ENCODE measurements around the gene RPS8. TPM values are rescaled to one million over a fixed set of nuclear protein-coding genes. Genes with fewer than 3 reads are reported as not detected.
A peak's percentile ranks its signal among the peaks of the same experiment; 100 is the strongest.

RPS8 gene
- total and polyA plus RNA-seq, 8 donors = 843 to 1,938 (median 1,366) TPM

DNA sequence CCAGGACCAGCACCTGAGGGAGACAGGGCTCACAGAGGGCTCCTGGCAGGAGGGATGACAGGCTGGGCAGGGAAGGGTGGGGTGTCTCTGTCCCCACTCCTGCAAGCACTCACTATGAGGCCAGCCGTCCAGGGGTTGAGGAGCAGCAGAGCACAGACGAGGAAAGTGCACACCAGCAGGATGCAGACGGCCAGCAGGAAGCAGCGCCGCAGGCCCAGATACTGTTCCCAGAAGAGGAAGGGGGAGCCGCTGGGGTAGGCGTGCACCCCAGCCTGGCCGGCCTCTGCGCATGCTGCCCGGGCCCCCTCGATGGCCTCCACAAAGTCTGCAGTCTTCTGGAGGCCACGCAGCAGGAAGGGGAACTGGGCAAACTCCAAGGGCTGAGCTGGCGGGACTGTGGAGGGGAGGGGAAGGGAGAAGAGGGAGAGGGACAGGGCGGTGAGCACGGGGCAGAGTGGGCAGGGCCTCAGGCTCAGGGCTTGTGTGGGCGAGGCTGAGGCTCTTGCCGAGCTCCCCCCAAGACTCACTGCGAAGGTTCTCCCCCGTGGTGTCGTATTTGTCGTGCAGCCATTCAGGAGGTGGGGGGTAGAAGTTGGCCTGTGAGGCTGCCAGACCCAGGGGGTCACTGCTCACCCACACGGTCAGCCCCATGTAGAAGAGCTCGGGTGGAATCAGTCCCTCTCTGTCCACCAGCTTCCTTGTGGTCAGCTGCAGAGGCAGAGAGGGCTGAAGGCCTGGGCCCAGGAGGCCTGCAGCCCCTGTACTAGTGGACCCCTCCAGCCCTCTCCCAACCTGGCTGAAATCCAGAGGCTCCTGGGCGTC is 51.2 kb downstream of the RPS8 start:
- no peak for FAIRE-seq

DNA sequence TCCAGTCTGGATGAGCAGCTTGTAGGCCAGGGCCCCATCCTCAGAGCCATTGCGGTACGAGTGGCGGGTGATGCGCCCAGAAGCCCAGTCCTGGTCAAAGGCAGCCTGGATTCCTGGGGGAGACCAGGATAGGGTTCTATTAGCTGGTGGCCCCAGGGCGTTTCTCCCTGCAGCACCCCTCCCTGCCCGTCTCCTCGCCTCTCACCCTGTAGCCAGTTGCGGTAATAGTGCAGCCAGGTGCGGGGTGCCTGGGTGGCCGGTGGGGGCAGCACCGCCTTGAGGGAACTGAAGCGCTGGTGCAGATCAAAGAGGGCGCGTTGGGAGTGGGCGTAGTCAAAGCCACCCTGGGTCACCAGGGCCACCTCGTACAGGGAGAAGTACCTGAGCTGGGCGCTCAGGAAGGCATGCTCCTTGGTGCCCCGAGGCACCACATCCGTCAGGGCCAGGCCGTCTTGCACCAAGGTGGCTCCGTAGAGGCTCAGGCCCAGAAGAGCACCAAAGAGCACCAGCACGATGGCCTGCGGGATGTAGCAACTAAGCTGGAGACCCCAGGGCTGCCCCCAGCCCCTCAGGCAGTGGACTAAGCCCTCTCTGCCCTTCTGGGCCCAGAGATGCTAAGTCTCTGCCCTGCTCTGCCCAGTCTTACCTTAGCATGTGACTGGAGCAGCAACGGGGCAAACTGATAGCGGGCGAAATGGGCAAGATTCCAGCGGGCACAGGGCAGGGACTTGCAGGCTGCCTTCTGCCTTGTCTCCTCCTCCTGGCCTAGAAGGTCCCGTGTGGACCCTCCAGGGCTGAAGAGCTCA is 52.1 kb downstream of the RPS8 start:
- 77 to 78% methylated on average over 27 to 28 of the region's 28 CpGs for WGBS, 2 donors
- no peaks in the 10 kb centered on the region for H3K4me1 ChIP-seq
- intact Hi-C loops (cut with DNase I) = no loop called here
- peak overlapping the region in 1 of 4 donors; percentile 36 for H3K27ac ChIP-seq
- peak in 3 of 6 donors; percentile 15 to 67 (median 51) for DNase-seq
- no peaks in the 10 kb centered on the region for H3K9me3 ChIP-seq
- ATAC-seq = no peak
- TF ChIP-seq, protein P1, sequence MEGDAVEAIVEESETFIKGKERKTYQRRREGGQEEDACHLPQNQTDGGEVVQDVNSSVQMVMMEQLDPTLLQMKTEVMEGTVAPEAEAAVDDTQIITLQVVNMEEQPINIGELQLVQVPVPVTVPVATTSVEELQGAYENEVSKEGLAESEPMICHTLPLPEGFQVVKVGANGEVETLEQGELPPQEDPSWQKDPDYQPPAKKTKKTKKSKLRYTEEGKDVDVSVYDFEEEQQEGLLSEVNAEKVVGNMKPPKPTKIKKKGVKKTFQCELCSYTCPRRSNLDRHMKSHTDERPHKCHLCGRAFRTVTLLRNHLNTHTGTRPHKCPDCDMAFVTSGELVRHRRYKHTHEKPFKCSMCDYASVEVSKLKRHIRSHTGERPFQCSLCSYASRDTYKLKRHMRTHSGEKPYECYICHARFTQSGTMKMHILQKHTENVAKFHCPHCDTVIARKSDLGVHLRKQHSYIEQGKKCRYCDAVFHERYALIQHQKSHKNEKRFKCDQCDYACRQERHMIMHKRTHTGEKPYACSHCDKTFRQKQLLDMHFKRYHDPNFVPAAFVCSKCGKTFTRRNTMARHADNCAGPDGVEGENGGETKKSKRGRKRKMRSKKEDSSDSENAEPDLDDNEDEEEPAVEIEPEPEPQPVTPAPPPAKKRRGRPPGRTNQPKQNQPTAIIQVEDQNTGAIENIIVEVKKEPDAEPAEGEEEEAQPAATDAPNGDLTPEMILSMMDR (IDR thresholded peaks at IDR 0.05) = no peak
- no peak overlapping the region for H3K4me3 ChIP-seq
- FAIRE-seq = no peak
- no peaks in the 10 kb centered on the region for H3K27me3 ChIP-seq
- no peaks in the 10 kb centered on the region for H3K36me3 ChIP-seq

More for the DNA sequence above, 51.2 kb downstream of the RPS8 start:
- H3K4me1 ChIP-seq = no peaks in the 10 kb centered on the region
- ATAC-seq (peak in 3 of 4 donors; percentile 60 to 85 (median 79)), DNase-seq (peak in 2 of 6 donors; percentile 59 to 70)
- peak overlapping the region in 1 of 4 donors; percentile 36 for H3K27ac ChIP-seq
- H3K4me3 ChIP-seq = no peak overlapping the region
- TF ChIP-seq, protein P1 (IDR thresholded peaks at IDR 0.05) = no peak
- intact Hi-C loops (cut with DNase I) = no loop called here
- no peaks in the 10 kb centered on the region for H3K36me3 ChIP-seq
- no peaks in the 10 kb centered on the region for H3K9me3 ChIP-seq
- no peaks in the 10 kb centered on the region for H3K27me3 ChIP-seq
- WGBS, 2 donors = 78 to 80% methylated on average over 22 to 24 of the region's 24 CpGs

DNA sequence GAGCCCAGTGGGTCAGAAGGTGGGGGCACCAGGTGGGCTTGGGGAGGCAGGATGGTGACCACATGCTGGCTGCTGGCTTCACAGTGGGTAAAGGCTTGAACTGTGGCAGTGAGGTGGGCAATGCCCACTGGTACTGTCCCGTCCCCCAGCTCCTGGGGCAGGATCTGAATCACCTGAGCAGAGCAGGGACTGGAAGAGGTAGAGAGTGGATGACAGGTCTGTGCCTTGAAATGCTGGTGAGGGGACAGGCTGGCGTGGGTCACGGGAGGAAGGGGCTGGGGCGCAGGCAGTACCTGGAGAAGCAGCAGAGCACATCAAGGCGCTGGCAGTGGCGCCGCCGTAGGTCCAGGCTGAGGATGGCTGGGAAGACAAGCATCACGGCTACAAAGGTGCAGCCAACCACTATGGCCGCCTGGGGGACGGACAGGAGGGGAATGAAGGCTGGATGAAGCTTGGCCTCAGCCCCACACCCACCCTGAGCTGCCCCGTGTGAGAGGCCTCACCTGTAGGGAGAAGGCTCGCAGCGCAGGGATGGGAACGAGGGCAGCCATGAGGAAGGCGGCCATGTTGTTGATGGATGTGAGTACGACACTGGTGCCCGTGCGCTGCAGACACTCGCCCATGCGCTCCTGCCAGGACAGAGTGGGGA is 52.8 kb downstream of the RPS8 start:
- Histone ChIP-seq H3K9me3 (no peaks in the 10 kb centered on the region), H3K27me3 (no peaks in the 10 kb centered on the region), H3K4me1 (no peaks in the 10 kb centered on the region), H3K4me3 (no peak overlapping the region), H3K27ac (no peak overlapping the region), H3K36me3 (no peaks in the 10 kb centered on the region)
- FAIRE-seq (no peak), ATAC-seq (no peak), DNase-seq (peak in 2 of 6 donors; percentile 18 to 64)
- TF ChIP-seq, protein P1 (IDR thresholded peaks at IDR 0.05) = no peak
- WGBS, 2 donors = 89 to 95% methylated on average over 21 of the region's 21 CpGs
- intact Hi-C loops (cut with DNase I) = no loop called here

Other genes with a start within 250 kb of the RPS8 start
- gene TMEM53, start 101.1 kb upstream of the RPS8 start, total RNA-seq = 1 to 10 TPM; 2.6 to 5.4 (median 3.7) TPM
- 10 to 100 TPM in 1 of 2 donors, 1 to 10 TPM in 1; 5.5 to 10.4 TPM for gene TMEM53, start 101.1 kb upstream of the RPS8 start, polyA plus RNA-seq
- 1 to 10 TPM in 3 of 6 donors, under 1 TPM in 3; 0.42 to 2.9 (median 1.1) TPM for gene ARMH1, start 100.8 kb upstream of the RPS8 start, total RNA-seq
- gene ARMH1, start 100.8 kb upstream of the RPS8 start, polyA plus RNA-seq = 10 to 100 TPM in 1 of 2 donors, 1 to 10 TPM in 1; 5.6 to 10.7 TPM
- not detected for gene RNU5D-1, start 44.4 kb upstream of the RPS8 start, total RNA-seq
- not detected for gene RNU5D-1, start 44.4 kb upstream of the RPS8 start, polyA plus RNA-seq
- gene KIF2C, start 35.7 kb upstream of the RPS8 start, total RNA-seq = 1 to 10 TPM in 2 of 6 donors, under 1 TPM in 3, not detected in 1; 0.12 to 1.6 (median 0.44) TPM
- gene KIF2C, start 35.7 kb upstream of the RPS8 start, polyA plus RNA-seq = under 1 TPM; 0.30 to 0.40 TPM
- gene BEST4, start 12.6 kb downstream of the RPS8 start, total RNA-seq = under 1 TPM; 0.12 to 0.41 (median 0.32) TPM
- gene BEST4, start 12.6 kb downstream of the RPS8 start, polyA plus RNA-seq = under 1 TPM; 0.56 to 0.68 TPM
- 10 to 100 TPM in 3 of 6 donors, 1 to 10 TPM in 3; 6.1 to 15.9 (median 9.7) TPM for gene PLK3, start 24.8 kb downstream of the RPS8 start, total RNA-seq
- gene PLK3, start 24.8 kb downstream of the RPS8 start, polyA plus RNA-seq = 10 to 100 TPM; 21.6 to 35.3 TPM
- gene DYNLT4, start 31.8 kb downstream of the RPS8 start, total RNA-seq = 1 to 10 TPM in 1 of 6 donors, under 1 TPM in 5; 0.28 to 1.8 (median 0.38) TPM
- gene DYNLT4, start 31.8 kb downstream of the RPS8 start, polyA plus RNA-seq = 1 to 10 TPM in 1 of 2 donors, under 1 TPM in 1; 0.33 to 1.8 TPM
- 1 to 10 TPM in 5 of 6 donors, under 1 TPM in 1; 0.91 to 4.3 (median 2.3) TPM for gene BTBD19, start 33.0 kb downstream of the RPS8 start, total RNA-seq
- gene BTBD19, start 33.0 kb downstream of the RPS8 start, polyA plus RNA-seq = 1 to 10 TPM; 4.7 to 5.7 TPM
- gene PTCH2, start 67.7 kb downstream of the RPS8 start, total RNA-seq = under 1 TPM; 0.16 to 0.90 (median 0.34) TPM
- 1 to 10 TPM; 1.2 to 1.8 TPM for gene PTCH2, start 67.7 kb downstream of the RPS8 start, polyA plus RNA-seq
- 10 to 100 TPM in 4 of 6 donors, 1 to 10 TPM in 2; 7.7 to 14.6 (median 12.1) TPM for gene EIF2B3, start 211.1 kb downstream of the RPS8 start, total RNA-seq
- 1 to 10 TPM; 6.0 to 9.7 TPM for gene EIF2B3, start 211.1 kb downstream of the RPS8 start, polyA plus RNA-seq
- 10 to 100 TPM; 23.5 to 36.4 (median 29.7) TPM for gene HECTD3, start 235.8 kb downstream of the RPS8 start, total RNA-seq
- 10 to 100 TPM; 32.0 to 49.0 TPM for gene HECTD3, start 235.8 kb downstream of the RPS8 start, polyA plus RNA-seq
- 10 to 100 TPM; 16.9 to 36.6 (median 25.7) TPM for gene UROD, start 236.7 kb downstream of the RPS8 start, total RNA-seq
- gene UROD, start 236.7 kb downstream of the RPS8 start, polyA plus RNA-seq = 10 to 100 TPM; 52.8 to 71.2 TPM